Measurements from ENCODE around the gene TDRD9.

DNA sequence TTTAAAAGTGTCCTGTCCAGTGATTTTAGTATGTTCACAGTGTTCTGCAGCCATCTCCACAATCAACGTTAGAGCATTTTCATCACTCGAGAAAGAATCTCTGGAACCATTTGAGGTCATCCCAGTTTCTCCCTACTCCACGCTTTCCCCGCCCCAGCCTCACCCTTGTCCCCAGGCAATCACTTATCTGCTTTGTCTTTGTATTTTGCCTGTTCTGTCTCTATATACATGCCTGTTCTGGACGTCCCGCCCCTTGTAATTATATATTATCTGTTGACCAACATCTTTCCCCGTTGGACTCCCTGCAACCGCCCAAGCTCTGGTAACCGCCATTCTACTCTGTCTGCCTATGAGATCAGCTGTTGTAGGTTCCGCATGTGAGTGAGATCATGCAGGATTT, 135.7 kb downstream of the TDRD9 start:
- TF ChIP-seq, protein P1, sequence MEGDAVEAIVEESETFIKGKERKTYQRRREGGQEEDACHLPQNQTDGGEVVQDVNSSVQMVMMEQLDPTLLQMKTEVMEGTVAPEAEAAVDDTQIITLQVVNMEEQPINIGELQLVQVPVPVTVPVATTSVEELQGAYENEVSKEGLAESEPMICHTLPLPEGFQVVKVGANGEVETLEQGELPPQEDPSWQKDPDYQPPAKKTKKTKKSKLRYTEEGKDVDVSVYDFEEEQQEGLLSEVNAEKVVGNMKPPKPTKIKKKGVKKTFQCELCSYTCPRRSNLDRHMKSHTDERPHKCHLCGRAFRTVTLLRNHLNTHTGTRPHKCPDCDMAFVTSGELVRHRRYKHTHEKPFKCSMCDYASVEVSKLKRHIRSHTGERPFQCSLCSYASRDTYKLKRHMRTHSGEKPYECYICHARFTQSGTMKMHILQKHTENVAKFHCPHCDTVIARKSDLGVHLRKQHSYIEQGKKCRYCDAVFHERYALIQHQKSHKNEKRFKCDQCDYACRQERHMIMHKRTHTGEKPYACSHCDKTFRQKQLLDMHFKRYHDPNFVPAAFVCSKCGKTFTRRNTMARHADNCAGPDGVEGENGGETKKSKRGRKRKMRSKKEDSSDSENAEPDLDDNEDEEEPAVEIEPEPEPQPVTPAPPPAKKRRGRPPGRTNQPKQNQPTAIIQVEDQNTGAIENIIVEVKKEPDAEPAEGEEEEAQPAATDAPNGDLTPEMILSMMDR (IDR thresholded peaks at IDR 0.05), result no peak
- TF ChIP-seq POLR2A (IDR thresholded peaks at IDR 0.05; ENCODE audit: low read depth), result no peak
- no peak for TF ChIP-seq EP300 (IDR thresholded peaks at IDR 0.05)

All from esophagus muscularis mucosa (tissue), 4 donors.